ENCODE data around the gene GLIPR1L1. TPM values are rescaled to one million over a fixed set of nuclear protein-coding genes. Genes with fewer than 3 reads are reported as not detected.

GLIPR1L1 gene
- total RNA-seq, 1 experiment from 2014 or later = not detected

GRCh38 chr12:75322464-75322863 lies 12.0 kb upstream of the GLIPR1L1 start:
- H3K36me3 ChIP-seq (ENCODE audit: low read depth) = no peaks in the 10 kb centered on the region
- H3K4me3 ChIP-seq = no peak overlapping the region
- ChIA-PET POLR2A (ENCODE audit: unreplicated experiment) (no interaction called here), CTCF (no interaction called here)
- no peak overlapping the region for H3K4me2 ChIP-seq
- H3K9me2 ChIP-seq (ENCODE audit: insufficient read depth) = peaks cover 5% of the 10 kb centered on the region; the same call in 1 of the 2 replicates
- H3K27me3 ChIP-seq (ENCODE audit: insufficient read depth, low read depth) = no peaks in the 10 kb centered on the region
- H3K27ac ChIP-seq = no peak overlapping the region
- no TSS peak for BruUV-seq (replicated peaks)
- TF ChIP-seq CTCF (conservative IDR thresholded peaks at IDR 0.05) = no peak
- TF ChIP-seq EZH2 (IDR thresholded peaks at IDR 0.05; ENCODE audit: low read depth) = no peak
- H3K4me1 ChIP-seq (replicated peaks; ENCODE audit: insufficient read depth) = no peaks in the 10 kb centered on the region
- H2AFZ ChIP-seq = no peak overlapping the region
- no peak for DNase-seq
- no peaks in the 10 kb centered on the region for H3K79me2 ChIP-seq (ENCODE audit: low read depth)
- H3K9me3 ChIP-seq (ENCODE audit: insufficient read depth, low read depth) = no peaks in the 10 kb centered on the region
- intact Hi-C loops (cut with micrococcal nuclease; ENCODE audit: unreplicated experiment) = no loop called here
- H3F3A ChIP-seq (ENCODE audit: insufficient read depth, low read depth) = no peaks in the 10 kb centered on the region
- no peaks in the 10 kb centered on the region for H4K20me1 ChIP-seq (ENCODE audit: insufficient read depth)

GRCh38 chr12:75323663-75324062 lies 10.8 kb upstream of the GLIPR1L1 start:
- Histone ChIP-seq H3K4me1 (replicated peaks; ENCODE audit: insufficient read depth) (no peaks in the 10 kb centered on the region), H3K27ac (no peak overlapping the region), H3K9me3 (ENCODE audit: insufficient read depth, low read depth) (no peaks in the 10 kb centered on the region), H3K4me3 (no peak overlapping the region), H3K9me2 (ENCODE audit: insufficient read depth) (peaks cover 5% of the 10 kb centered on the region; the same call in 1 of the 2 replicates), H3F3A (ENCODE audit: insufficient read depth, low read depth) (no peaks in the 10 kb centered on the region), H3K27me3 (ENCODE audit: insufficient read depth, low read depth) (no peaks in the 10 kb centered on the region), H3K4me2 (no peak overlapping the region), H4K20me1 (ENCODE audit: insufficient read depth) (no peaks in the 10 kb centered on the region), H2AFZ (no peak overlapping the region), H3K36me3 (ENCODE audit: low read depth) (no peaks in the 10 kb centered on the region), H3K79me2 (ENCODE audit: low read depth) (no peaks in the 10 kb centered on the region)
- TF ChIP-seq CTCF (conservative IDR thresholded peaks at IDR 0.05) = no peak
- TF ChIP-seq EZH2 (IDR thresholded peaks at IDR 0.05; ENCODE audit: low read depth) = no peak
- intact Hi-C loops (cut with micrococcal nuclease; ENCODE audit: unreplicated experiment) = no loop called here
- DNase-seq = no peak
- ChIA-PET POLR2A (ENCODE audit: unreplicated experiment) (no interaction called here), CTCF (no interaction called here)
- BruUV-seq (replicated peaks) = no TSS peak

- H3F3A ChIP-seq (ENCODE audit: insufficient read depth, low read depth) = no peaks in the 10 kb centered on the region
- intact Hi-C loops (cut with micrococcal nuclease; ENCODE audit: unreplicated experiment) = no loop called here
- peaks cover 5% of the 10 kb centered on the region; the same call in 1 of the 2 replicates for H3K9me2 ChIP-seq (ENCODE audit: insufficient read depth)
- TF ChIP-seq EZH2 (IDR thresholded peaks at IDR 0.05; ENCODE audit: low read depth) (no peak), CTCF (conservative IDR thresholded peaks at IDR 0.05) (no peak)
- H3K79me2 ChIP-seq (ENCODE audit: low read depth) = no peaks in the 10 kb centered on the region
- H3K27me3 ChIP-seq (ENCODE audit: insufficient read depth, low read depth) = no peaks in the 10 kb centered on the region
- ChIA-PET POLR2A (ENCODE audit: unreplicated experiment) (no interaction called here), CTCF (no interaction called here)
- BruUV-seq (replicated peaks) = no TSS peak
- DNase-seq = no peak
- H3K4me3 ChIP-seq = no peak overlapping the region
- H3K27ac ChIP-seq = no peak overlapping the region
- H2AFZ ChIP-seq = no peak overlapping the region
- H3K36me3 ChIP-seq (ENCODE audit: low read depth) = no peaks in the 10 kb centered on the region
- no peak overlapping the region for H3K4me2 ChIP-seq
- H3K4me1 ChIP-seq (replicated peaks; ENCODE audit: insufficient read depth) = peaks cover 5% of the 10 kb centered on the region; the same call in 1 of the 2 replicates
- H3K9me3 ChIP-seq (ENCODE audit: insufficient read depth, low read depth) = no peaks in the 10 kb centered on the region
- H4K20me1 ChIP-seq (ENCODE audit: insufficient read depth) = no peaks in the 10 kb centered on the region
Measured at GRCh38 chr12:75327642-75328041, 6.8 kb upstream of the GLIPR1L1 start.
